GM13976 (cell line): ENCODE measurements around the gene SNTB2.

Experiments used
- DNase-seq: peaks from one replicate; pipeline ENCODE4 v3.0.0; 2012; ENCODE audit warnings: low spot score
- in situ Hi-C: fragments of 300-500 bp; cut with MboI; formaldehyde crosslinking; loops from one replicate; pipeline ENCODE4 v1.12.0; 2022; ENCODE audit warnings: low sequenced_read_pairs, mixed read lengths, inconsistent platforms; ENCODE audit not compliant: unreplicated experiment
- TF ChIP-seq, protein P1 (sequence below): IDR thresholded peaks from 2 replicates; pipeline ENCODE4 v1.5.1; 2012; ENCODE audit warnings: borderline replicate concordance, mild to moderate bottlenecking; ENCODE audit not compliant: insufficient read depth; ENCODE audit errors: extremely low read depth, missing control alignments, control extremely low read depth

The SNTB2 gene

GRCh38 chr16:69191136-69191535, 4.2 kb downstream of the SNTB2 start:
- no peak for DNase-seq
- TF ChIP-seq, protein P1, sequence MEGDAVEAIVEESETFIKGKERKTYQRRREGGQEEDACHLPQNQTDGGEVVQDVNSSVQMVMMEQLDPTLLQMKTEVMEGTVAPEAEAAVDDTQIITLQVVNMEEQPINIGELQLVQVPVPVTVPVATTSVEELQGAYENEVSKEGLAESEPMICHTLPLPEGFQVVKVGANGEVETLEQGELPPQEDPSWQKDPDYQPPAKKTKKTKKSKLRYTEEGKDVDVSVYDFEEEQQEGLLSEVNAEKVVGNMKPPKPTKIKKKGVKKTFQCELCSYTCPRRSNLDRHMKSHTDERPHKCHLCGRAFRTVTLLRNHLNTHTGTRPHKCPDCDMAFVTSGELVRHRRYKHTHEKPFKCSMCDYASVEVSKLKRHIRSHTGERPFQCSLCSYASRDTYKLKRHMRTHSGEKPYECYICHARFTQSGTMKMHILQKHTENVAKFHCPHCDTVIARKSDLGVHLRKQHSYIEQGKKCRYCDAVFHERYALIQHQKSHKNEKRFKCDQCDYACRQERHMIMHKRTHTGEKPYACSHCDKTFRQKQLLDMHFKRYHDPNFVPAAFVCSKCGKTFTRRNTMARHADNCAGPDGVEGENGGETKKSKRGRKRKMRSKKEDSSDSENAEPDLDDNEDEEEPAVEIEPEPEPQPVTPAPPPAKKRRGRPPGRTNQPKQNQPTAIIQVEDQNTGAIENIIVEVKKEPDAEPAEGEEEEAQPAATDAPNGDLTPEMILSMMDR: no peak
- in situ Hi-C loops: no loop called here

DNA sequence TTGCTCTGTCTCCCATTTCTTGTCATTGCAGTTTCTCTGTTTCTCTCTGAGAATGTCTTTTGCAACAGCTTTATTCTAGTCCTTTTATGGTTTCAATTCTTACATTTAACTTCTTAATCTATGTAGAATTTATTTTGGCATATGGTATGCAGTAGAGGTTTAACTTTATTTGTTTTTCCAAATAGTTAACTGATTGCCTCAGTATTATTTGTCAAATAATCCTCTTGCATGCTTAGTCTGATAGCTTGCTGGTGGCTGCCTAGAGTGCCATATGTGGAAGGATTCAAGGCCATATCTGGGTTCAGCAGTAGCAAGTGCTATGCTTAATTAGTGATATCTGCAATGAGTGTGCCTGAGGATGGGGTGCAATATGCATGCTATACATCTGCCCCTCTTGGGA, 6.9 kb downstream of the SNTB2 start:
- DNase-seq: no peak
- in situ Hi-C loops: no loop called here
- TF ChIP-seq, protein P1: no peak

- DNase-seq: no peak
- TF ChIP-seq, protein P1: no peak
- in situ Hi-C loops: no loop called here
These were observed 7.5 kb downstream of the SNTB2 start for GRCh38 chr16:69194488-69194887.

GRCh38 chr16:69195369-69196029, 8.5 kb downstream of the SNTB2 start:
- TF ChIP-seq, protein P1: no peak
- DNase-seq: no peak
- in situ Hi-C loops: no loop called here

- TF ChIP-seq, protein P1: no peak
These were observed 10.6 kb downstream of the SNTB2 start for GRCh38 chr16:69197573-69197972.

GRCh38 chr16:69199382-69199781, 12.4 kb downstream of the SNTB2 start:
- in situ Hi-C loops: no loop called here
- DNase-seq: no peak
- TF ChIP-seq, protein P1: no peak

More at GRCh38 chr16:69197573-69197972, 10.6 kb downstream of the SNTB2 start:
- in situ Hi-C loops: no loop called here
- no peak for DNase-seq
